RWPE1 (cell line): ENCODE measurements around the gene SIGMAR1.

Experiments
- CTCF ChIA-PET: fragments of 350-600 bp; sonication (Branson Sonifier 250); formaldehyde crosslinking; extraction: SDS; loops from one replicate; lab custom pipeline; 2021; lab: Yijun Ruan, JAX
- POLR2A ChIA-PET: fragments of 400-600 bp; formaldehyde crosslinking; extraction: SDS; loops from one replicate; lab custom pipeline; 2020; ENCODE audit warnings: antibody characterized with exemption; ENCODE audit not compliant: low non-redundant PET; lab: Yijun Ruan, JAX
- DNase-seq: peaks from one replicate; pipeline ENCODE4 v3.0.0; 2012; ENCODE audit warnings: low spot score
- H3K27ac ChIP-seq: fragments of 450-650 bp; 2 replicates; pipeline ENCODE4 v1.5.1; 2017
- CTCF ChIP-seq: fragments of 450-650 bp; conservative IDR thresholded peaks from 2 replicates; pipeline ENCODE4 v1.5.1; 2017; ENCODE audit warnings: low read depth, mild to moderate bottlenecking

SIGMAR1 gene

GRCh38 chr9:34665381-34666250 is 28.0 kb upstream of the SIGMAR1 start:
- no peak for TF ChIP-seq CTCF
- DNase-seq = peak; percentile 100
- POLR2A ChIA-PET = interaction anchor here (1.3 kb wide), 2 partner anchors 14 to 19 kb away, joined by 4 read pairs; partner anchors contain the start of genes GALT and IL11RA
- peak overlapping the region; percentile 93 for H3K27ac ChIP-seq
- CTCF ChIA-PET = interaction anchor here (0.6 kb wide), 1 partner anchor 230 kb away, joined by 3 read pairs; no protein-coding TSS in a partner anchor

- peak overlapping the region; percentile 93 for H3K27ac ChIP-seq
- ChIA-PET POLR2A (interaction anchor here (0.5 to 1.3 kb wide), 3 partner anchors 13 to 19 kb away, joined by 3 to 4 read pairs (median 4); partner anchors contain the start of genes GALT and IL11RA), CTCF (interaction anchor here (0.6 to 1.0 kb wide), 2 partner anchors 18 to 230 kb away, joined by 3 read pairs; partner anchors contain the start of gene GALT)
- DNase-seq = no peak
- no peak for TF ChIP-seq CTCF
Measured at GRCh38 chr9:34665067-34665380, 27.4 kb upstream of the SIGMAR1 start.

GRCh38 chr9:34664281-34665066 is 26.9 kb upstream of the SIGMAR1 start:
- TF ChIP-seq CTCF = no peak; the same call in 1 of the 2 replicates
- DNase-seq = peak; percentile 39
- H3K27ac ChIP-seq = peak overlapping the region; percentile 93
- ChIA-PET CTCF (interaction anchor here (0.6 to 1.5 kb wide), 3 partner anchors 17 to 229 kb away, joined by 3 read pairs; partner anchors contain the start of gene GALT), POLR2A (interaction anchor here (0.5 to 1.3 kb wide), 3 partner anchors 13 to 18 kb away, joined by 3 to 4 read pairs (median 4); partner anchors contain the start of genes GALT and IL11RA)

GRCh38 chr9:34663303-34663605 is 25.7 kb upstream of the SIGMAR1 start:
- POLR2A ChIA-PET = no interaction called here
- no peak for DNase-seq
- TF ChIP-seq CTCF = no peak
- peak overlapping the region; percentile 93 for H3K27ac ChIP-seq
- CTCF ChIA-PET = interaction anchor here (0.7 to 1.6 kb wide), 3 partner anchors 17 to 39 kb away, joined by 3 to 5 read pairs (median 5); partner anchors contain the start of gene GALT

GRCh38 chr9:34662526-34663302 is 25.1 kb upstream of the SIGMAR1 start, which contains the start of gene CCL27:
TSS of gene CCL27 (minus strand) at chr9:34662657. CDS start at chr9:34662633, 24 bp downstream.
- peak within 1 kb of the TSS; percentile 93 for H3K27ac ChIP-seq
- no peak for TF ChIP-seq CTCF
- ChIA-PET CTCF (interaction anchor here (0.7 to 2.9 kb wide), 5 partner anchors 10 to 40 kb away, joined by 3 to 10 read pairs (median 5); partner anchors contain the start of gene GALT), POLR2A (no interaction called here)
- peak; percentile 41 for DNase-seq
